ENCODE results near the gene PDF.

DNA sequence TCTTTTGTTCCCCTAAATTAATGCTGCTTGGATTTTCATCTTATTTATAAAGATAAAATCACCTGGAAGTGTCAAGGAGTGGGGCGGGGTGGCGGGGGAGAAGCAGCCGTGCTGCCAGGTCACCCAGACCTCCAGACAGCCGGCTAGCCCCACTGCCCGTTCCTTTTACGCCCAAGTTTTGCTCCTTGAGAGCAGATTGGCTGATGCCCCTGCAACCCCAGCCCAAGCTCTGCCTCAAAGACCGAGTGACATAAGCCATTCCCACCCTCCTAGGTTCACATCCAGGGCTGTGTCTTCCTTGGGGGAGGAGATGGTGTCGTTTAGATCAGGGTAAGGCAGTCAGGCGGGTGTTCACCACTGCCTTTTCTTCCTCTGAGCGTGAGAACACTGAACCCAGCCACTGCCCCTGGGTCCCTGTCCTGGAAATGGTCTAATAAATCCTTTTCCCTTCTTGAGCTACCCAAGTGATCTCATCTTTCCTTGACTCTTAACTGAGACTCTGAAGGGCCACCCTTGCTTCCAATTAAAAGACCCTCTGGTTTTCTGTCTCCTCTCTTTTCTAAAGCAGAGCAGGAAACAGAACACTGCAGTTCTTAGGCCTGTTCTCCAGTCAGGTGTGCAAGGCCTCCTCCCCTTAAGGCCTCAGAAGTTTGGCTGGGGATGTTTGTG lies 5.7 kb downstream of the PDF start:
- TF ChIP-seq, protein P1, sequence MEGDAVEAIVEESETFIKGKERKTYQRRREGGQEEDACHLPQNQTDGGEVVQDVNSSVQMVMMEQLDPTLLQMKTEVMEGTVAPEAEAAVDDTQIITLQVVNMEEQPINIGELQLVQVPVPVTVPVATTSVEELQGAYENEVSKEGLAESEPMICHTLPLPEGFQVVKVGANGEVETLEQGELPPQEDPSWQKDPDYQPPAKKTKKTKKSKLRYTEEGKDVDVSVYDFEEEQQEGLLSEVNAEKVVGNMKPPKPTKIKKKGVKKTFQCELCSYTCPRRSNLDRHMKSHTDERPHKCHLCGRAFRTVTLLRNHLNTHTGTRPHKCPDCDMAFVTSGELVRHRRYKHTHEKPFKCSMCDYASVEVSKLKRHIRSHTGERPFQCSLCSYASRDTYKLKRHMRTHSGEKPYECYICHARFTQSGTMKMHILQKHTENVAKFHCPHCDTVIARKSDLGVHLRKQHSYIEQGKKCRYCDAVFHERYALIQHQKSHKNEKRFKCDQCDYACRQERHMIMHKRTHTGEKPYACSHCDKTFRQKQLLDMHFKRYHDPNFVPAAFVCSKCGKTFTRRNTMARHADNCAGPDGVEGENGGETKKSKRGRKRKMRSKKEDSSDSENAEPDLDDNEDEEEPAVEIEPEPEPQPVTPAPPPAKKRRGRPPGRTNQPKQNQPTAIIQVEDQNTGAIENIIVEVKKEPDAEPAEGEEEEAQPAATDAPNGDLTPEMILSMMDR (conservative IDR thresholded peaks at IDR 0.05; ENCODE audit: low read length) = no peak
- no peak for TF ChIP-seq EZH2phosphoT487 (IDR thresholded peaks at IDR 0.05; ENCODE audit: borderline replicate concordance, low read depth, low read length)

Data from OCI-LY7 (cell line).